ENCODE results near the gene AKAP13. TPM values are rescaled to one million over a fixed set of nuclear protein-coding genes. Genes with fewer than 3 reads are reported as not detected.

The AKAP13 gene
- total RNA-seq, 1 donor from 2014 or later: 41.1 TPM

DNA sequence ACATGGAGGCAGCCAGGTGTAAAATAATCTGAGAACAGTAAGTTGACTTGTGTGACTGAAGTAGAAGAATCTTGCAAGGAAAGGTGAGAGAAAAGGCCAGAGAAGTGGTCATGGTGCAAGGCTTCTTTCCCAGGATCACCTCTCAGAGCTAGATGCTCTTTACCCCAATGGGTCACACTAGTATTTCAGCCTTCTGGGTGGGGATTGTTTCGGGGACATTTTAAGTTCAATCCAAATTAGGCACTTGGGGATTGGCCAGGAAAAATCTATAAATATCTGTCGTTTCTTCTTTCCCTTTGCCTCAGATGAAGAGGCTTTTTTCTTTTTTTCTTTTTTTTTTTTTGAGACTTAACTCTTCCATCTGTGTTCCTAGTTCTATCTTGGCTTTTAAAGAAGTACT lies 226.3 kb downstream of the AKAP13 start:
- TF ChIP-seq, protein P1, sequence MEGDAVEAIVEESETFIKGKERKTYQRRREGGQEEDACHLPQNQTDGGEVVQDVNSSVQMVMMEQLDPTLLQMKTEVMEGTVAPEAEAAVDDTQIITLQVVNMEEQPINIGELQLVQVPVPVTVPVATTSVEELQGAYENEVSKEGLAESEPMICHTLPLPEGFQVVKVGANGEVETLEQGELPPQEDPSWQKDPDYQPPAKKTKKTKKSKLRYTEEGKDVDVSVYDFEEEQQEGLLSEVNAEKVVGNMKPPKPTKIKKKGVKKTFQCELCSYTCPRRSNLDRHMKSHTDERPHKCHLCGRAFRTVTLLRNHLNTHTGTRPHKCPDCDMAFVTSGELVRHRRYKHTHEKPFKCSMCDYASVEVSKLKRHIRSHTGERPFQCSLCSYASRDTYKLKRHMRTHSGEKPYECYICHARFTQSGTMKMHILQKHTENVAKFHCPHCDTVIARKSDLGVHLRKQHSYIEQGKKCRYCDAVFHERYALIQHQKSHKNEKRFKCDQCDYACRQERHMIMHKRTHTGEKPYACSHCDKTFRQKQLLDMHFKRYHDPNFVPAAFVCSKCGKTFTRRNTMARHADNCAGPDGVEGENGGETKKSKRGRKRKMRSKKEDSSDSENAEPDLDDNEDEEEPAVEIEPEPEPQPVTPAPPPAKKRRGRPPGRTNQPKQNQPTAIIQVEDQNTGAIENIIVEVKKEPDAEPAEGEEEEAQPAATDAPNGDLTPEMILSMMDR (IDR thresholded peaks at IDR 0.05; ENCODE audit: insufficient read depth, low read length, severe bottlenecking): no peak
- H3K4me3 ChIP-seq (ENCODE audit: low read depth, low read length): no peak overlapping the region
- DNase-seq (ENCODE audit: low read depth) (no peak), FAIRE-seq (no peak)
- peaks cover 1% of the 10 kb centered on the region for H3K36me3 ChIP-seq (ENCODE audit: control insufficient read depth, insufficient read depth, low read length)
- H3K27me3 ChIP-seq (ENCODE audit: control insufficient read depth, insufficient read depth, low read length): no peaks in the 10 kb centered on the region

DNA sequence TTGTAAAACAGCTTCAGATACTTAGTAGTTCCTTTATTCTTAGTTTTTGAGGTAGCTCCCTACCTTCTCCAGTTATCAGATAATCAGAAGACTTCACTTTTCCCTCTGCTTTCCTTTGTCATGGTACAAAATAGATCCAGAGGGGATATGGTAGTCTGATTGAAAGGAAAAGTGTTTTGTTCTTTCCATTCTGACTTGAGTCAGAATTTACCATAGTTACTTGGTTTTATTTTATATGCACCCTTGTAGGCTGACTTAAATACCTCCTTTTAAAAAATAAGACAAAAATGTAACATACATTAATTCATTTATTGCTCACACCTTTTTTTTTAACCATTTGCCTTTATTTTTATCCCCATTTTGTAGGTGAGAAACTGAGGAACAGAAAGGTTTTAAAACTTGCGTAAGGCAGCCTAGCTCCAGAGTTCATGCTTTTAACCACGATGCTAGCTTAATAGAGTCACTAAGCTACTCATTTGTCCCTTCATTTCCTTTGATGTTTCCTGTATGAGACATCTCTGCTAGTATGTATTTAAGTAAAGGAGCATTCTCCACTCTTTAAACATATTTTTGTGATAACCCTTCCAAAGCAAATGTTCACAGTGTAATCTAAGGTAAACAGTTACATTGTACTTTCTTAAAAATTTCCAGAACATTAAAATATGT lies 226.9 kb downstream of the AKAP13 start:
- H3K4me3 ChIP-seq (ENCODE audit: low read depth, low read length): no peak overlapping the region
- peaks cover 1% of the 10 kb centered on the region for H3K36me3 ChIP-seq (ENCODE audit: control insufficient read depth, insufficient read depth, low read length)
- no peaks in the 10 kb centered on the region for H3K27me3 ChIP-seq (ENCODE audit: control insufficient read depth, insufficient read depth, low read length)
- TF ChIP-seq, protein P1 (IDR thresholded peaks at IDR 0.05; ENCODE audit: insufficient read depth, low read length, severe bottlenecking): no peak
- no peak for FAIRE-seq
- peak; percentile 68 for DNase-seq (ENCODE audit: low read depth)

DNA sequence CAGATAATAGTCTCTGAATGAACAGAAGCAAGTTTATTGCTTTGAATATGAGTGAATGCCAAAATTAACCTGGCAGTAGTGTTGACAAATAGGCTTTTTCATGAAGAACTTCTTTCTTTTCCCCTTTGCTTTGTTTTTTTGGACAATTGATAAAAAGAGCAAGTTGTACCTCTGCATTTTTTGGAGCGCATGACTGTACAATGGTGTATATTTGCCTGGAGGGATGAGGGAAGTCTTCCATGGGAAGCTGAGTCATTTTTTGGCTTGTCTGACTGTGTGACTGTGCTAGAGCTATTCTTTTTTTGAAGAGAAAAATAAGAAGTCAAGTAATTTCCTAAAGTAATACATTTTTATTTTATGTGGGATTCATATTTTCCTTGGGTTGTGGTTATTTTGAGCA lies 227.4 kb downstream of the AKAP13 start:
- FAIRE-seq (no peak), DNase-seq (ENCODE audit: low read depth) (peak; percentile 92)
- Histone ChIP-seq H3K36me3 (ENCODE audit: control insufficient read depth, insufficient read depth, low read length) (peaks cover 1% of the 10 kb centered on the region), H3K27me3 (ENCODE audit: control insufficient read depth, insufficient read depth, low read length) (no peaks in the 10 kb centered on the region), H3K4me3 (ENCODE audit: low read depth, low read length) (no peak overlapping the region)
- TF ChIP-seq, protein P1 (IDR thresholded peaks at IDR 0.05; ENCODE audit: insufficient read depth, low read length, severe bottlenecking): no peak

DNA sequence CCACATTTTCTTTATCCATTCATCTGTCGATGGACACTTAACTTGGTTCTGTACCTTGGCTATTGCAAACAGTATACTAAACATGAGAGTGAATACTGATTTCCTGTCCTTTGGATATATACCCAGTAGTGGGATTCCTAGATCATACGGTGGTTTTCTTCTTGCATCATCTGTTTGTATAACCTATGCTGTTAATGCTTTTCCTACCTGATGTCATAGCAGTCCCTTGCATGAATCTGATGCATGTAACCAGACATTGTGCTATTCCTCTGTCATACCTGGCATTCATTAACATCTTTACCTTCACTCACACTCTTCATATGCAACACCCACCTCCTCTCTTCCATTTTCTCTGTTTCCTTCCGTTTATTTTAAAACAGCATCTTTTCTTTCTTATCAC lies 229.1 kb downstream of the AKAP13 start:
- Histone ChIP-seq H3K27me3 (ENCODE audit: control insufficient read depth, insufficient read depth, low read length) (no peaks in the 10 kb centered on the region), H3K4me3 (ENCODE audit: low read depth, low read length) (no peak overlapping the region), H3K36me3 (ENCODE audit: control insufficient read depth, insufficient read depth, low read length) (peaks cover 1% of the 10 kb centered on the region)
- DNase-seq (ENCODE audit: low read depth) (peak; percentile 46), FAIRE-seq (no peak)
- TF ChIP-seq, protein P1 (IDR thresholded peaks at IDR 0.05; ENCODE audit: insufficient read depth, low read length, severe bottlenecking): no peak

DNA sequence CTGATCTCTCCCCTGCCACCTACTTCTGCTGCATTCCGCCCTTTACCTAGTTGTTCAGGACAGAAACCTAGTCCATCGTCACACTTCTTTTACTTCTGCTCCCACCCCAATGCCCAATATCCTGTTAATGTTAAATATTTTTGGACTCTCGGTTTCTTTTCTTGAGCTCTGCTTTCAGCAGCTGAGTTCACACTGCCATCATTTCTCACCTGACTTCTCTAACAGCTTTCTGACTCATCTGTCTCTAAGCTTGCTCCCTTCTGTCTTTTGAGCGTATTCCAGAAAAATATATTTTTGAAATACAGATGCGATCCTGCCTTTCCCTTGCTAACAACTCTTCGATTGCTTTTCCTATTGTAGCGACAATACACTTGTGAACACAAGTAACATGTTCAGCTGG lies 231.0 kb downstream of the AKAP13 start:
- peaks cover 1% of the 10 kb centered on the region for H3K36me3 ChIP-seq (ENCODE audit: control insufficient read depth, insufficient read depth, low read length)
- no peak for FAIRE-seq
- H3K4me3 ChIP-seq (ENCODE audit: low read depth, low read length): no peak overlapping the region
- TF ChIP-seq, protein P1 (IDR thresholded peaks at IDR 0.05; ENCODE audit: insufficient read depth, low read length, severe bottlenecking): no peak
- H3K27me3 ChIP-seq (ENCODE audit: control insufficient read depth, insufficient read depth, low read length): no peaks in the 10 kb centered on the region
- DNase-seq (ENCODE audit: low read depth): no peak

DNA sequence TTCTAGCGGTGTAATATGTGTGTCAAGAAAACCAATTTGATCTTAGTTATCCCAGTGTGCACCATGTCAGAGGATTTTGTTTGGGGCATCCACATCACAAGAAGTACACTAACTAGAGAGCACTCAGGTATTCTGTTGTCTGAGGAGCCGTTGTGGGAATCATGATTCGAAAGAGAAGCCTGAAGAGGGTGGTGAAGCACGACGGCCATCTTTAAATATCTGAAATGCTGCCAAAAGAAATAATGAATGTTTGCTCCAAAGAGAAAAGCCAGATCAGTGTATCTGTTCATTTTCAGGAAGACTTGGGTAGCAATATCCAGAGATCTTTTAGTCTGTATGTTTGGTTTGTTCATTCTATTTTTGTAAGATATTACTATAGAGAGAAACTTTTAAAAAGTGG lies 233.7 kb downstream of the AKAP13 start:
- peaks cover 1% of the 10 kb centered on the region for H3K36me3 ChIP-seq (ENCODE audit: control insufficient read depth, insufficient read depth, low read length)
- H3K4me3 ChIP-seq (ENCODE audit: low read depth, low read length): no peak overlapping the region
- no peak for FAIRE-seq
- no peaks in the 10 kb centered on the region for H3K27me3 ChIP-seq (ENCODE audit: control insufficient read depth, insufficient read depth, low read length)
- no peak for DNase-seq (ENCODE audit: low read depth)
- TF ChIP-seq, protein P1 (IDR thresholded peaks at IDR 0.05; ENCODE audit: insufficient read depth, low read length, severe bottlenecking): no peak
